Liver (tissue), 9 donors: ENCODE measurements around the gene SESTD1. TPM values are rescaled to one million over a fixed set of nuclear protein-coding genes. Genes with fewer than 3 reads are reported as not detected.

Experiments used
- DNase-seq: peaks from one replicate; pipeline ENCODE4 v3.0.0-alpha.2; 2017; ENCODE audit warnings: low spot score
- H3K27ac ChIP-seq, 2 donors: one replicate each; pipeline ENCODE4 v1.7.0; 2013; ENCODE audit warnings: inconsistent platforms in 2 of 2, low read length in 2 of 2, control low read depth in 1 of 2, low read depth in 1 of 2, mild to moderate bottlenecking in 1 of 2
- H3K27me3 ChIP-seq, 4 donors: one replicate each; pipeline versions ENCODE4 v1.6.1 to v1.7.0; 2013; ENCODE audit warnings: low read length in 3 of 4, inconsistent platforms in 1 of 4, mild to moderate bottlenecking in 1 of 4, moderate library complexity in 1 of 4; ENCODE audit not compliant: control insufficient read depth in 4 of 4, insufficient read depth in 4 of 4
- H3K36me3 ChIP-seq, 4 donors: one replicate each; pipeline versions ENCODE4 v1.6.1 to v1.7.0; 2013; ENCODE audit warnings: low read length in 3 of 4, mild to moderate bottlenecking in 3 of 4, low read depth in 1 of 4, moderate library complexity in 1 of 4; ENCODE audit not compliant: control insufficient read depth in 4 of 4, insufficient read depth in 3 of 4
- H3K4me1 ChIP-seq, 4 donors: one replicate each; pipeline versions ENCODE4 v1.6.1 to v1.7.0; 2013; ENCODE audit warnings: low read length in 3 of 4, mild to moderate bottlenecking in 3 of 4, moderate library complexity in 1 of 4; ENCODE audit not compliant: control insufficient read depth in 4 of 4, insufficient read depth in 4 of 4
- H3K4me3 ChIP-seq, 3 donors: one replicate each; pipeline versions ENCODE4 v1.6.1 to v1.7.0; 2013; ENCODE audit warnings: low read length in 3 of 3, control low read depth in 1 of 3, low read depth in 1 of 3, mild to moderate bottlenecking in 1 of 3
- H3K9ac ChIP-seq, 2 donors: one replicate each; pipeline ENCODE4 v1.7.0; 2013; ENCODE audit warnings: low read length in 2 of 2, mild to moderate bottlenecking in 2 of 2, moderate library complexity in 2 of 2, control low read depth in 1 of 2, low read depth in 1 of 2
- H3K9me3 ChIP-seq, 4 donors: one replicate each; pipeline versions ENCODE4 v1.6.1 to v1.7.0; 2013; ENCODE audit warnings: low read length in 3 of 4; ENCODE audit not compliant: control insufficient read depth in 4 of 4
- ATF3 ChIP-seq: IDR thresholded peaks from 2 replicates; pipeline ENCODE4 v1.6.1; 2016; ENCODE audit warnings: antibody characterized with exemption
- CTCF ChIP-seq: fragments of 150-350 bp; IDR thresholded peaks from 2 replicates; pipeline ENCODE4 v1.5.1; 2017; ENCODE audit warnings: improper control_type of control experiment, low read depth, low read length; ENCODE audit not compliant: missing input control
- EGR1 ChIP-seq, 2 donors: IDR thresholded peaks; 2 replicates each; pipeline ENCODE4 v1.6.1; 2016 to 2018; ENCODE audit warnings: antibody characterized with exemption in 2 of 2, low read depth in 2 of 2
- FOXA1 ChIP-seq: IDR thresholded peaks from 2 replicates; pipeline ENCODE4 v1.6.1; 2016; ENCODE audit warnings: antibody characterized with exemption
- FOXA2 ChIP-seq: IDR thresholded peaks from 2 replicates; pipeline ENCODE4 v1.6.1; 2016; ENCODE audit warnings: antibody characterized with exemption
- GABPA ChIP-seq, 2 donors: IDR thresholded peaks in 1 of 2; conservative IDR thresholded peaks in 1 of 2; 2 replicates each; pipeline ENCODE4 v1.6.1; 2016; ENCODE audit warnings: antibody characterized with exemption in 2 of 2, mild to moderate bottlenecking in 1 of 2, moderate library complexity in 1 of 2
- HNF4A ChIP-seq, 2 donors: conservative IDR thresholded peaks; 2 replicates each; pipeline ENCODE4 v1.6.1; 2016; ENCODE audit warnings: antibody characterized with exemption in 2 of 2, mild to moderate bottlenecking in 2 of 2
- HNF4G ChIP-seq: IDR thresholded peaks from 2 replicates; pipeline ENCODE4 v1.6.1; 2016; ENCODE audit warnings: antibody characterized with exemption
- JUND ChIP-seq, 2 donors: IDR thresholded peaks; 2 replicates each; pipeline ENCODE4 v1.6.1; 2016; ENCODE audit warnings: antibody characterized with exemption in 2 of 2
- MAX ChIP-seq: IDR thresholded peaks from 2 replicates; pipeline ENCODE4 v1.6.1; 2016; ENCODE audit warnings: antibody characterized with exemption
- NR2F2 ChIP-seq: IDR thresholded peaks from 2 replicates; pipeline ENCODE4 v1.6.1; 2016; ENCODE audit warnings: antibody characterized with exemption
- RAD21 ChIP-seq, 2 donors: IDR thresholded peaks; 2 replicates each; pipeline ENCODE4 v1.6.1; 2016; ENCODE audit warnings: antibody characterized with exemption in 2 of 2, mild to moderate bottlenecking in 2 of 2
- REST ChIP-seq: IDR thresholded peaks from 2 replicates; pipeline ENCODE4 v1.6.1; 2016; ENCODE audit warnings: antibody characterized with exemption, mild to moderate bottlenecking
- SP1 ChIP-seq: IDR thresholded peaks from 2 replicates; pipeline ENCODE4 v1.6.1; 2018; ENCODE audit warnings: antibody characterized with exemption, mild to moderate bottlenecking
- TAF1 ChIP-seq: conservative IDR thresholded peaks from 2 replicates; pipeline ENCODE4 v1.6.1; 2016; ENCODE audit warnings: antibody characterized with exemption, mild to moderate bottlenecking
- YY1 ChIP-seq: IDR thresholded peaks from 2 replicates; pipeline ENCODE4 v1.6.1; 2016; ENCODE audit warnings: antibody characterized with exemption, mild to moderate bottlenecking
- ZBTB33 ChIP-seq: IDR thresholded peaks from 2 replicates; pipeline ENCODE4 v1.6.1; 2016; ENCODE audit warnings: antibody characterized with exemption
- WGBS: extraction: QIAGEN DNeasy Blood & Tissue Kit; methylation state at CpG from one replicate; pipeline ENCODE4 v1.1.7; 2013; 5-methylcytosine and 5-hydroxymethylcytosine counted together
- polyA plus RNA-seq, 2 donors: library from polyadenylated mRNA; stranded (reverse) in 1 of 2; unstranded in 1 of 2; fragments of 200-250 nt in 1 of 2; fragments of >200 nt in 1 of 2; fragmentation: Nextera tagmentation in 1 of 2; extraction: Ambion mirVana in 1 of 2; gene quantifications; one replicate each; pipeline versions ENCODE4 v1.2.1 to v1.2.3, GENCODE V29; 2013 to 2015
- total RNA-seq, 2 donors: library from RNA; depleted of rRNA; stranded (reverse); fragments of >200 nt; gene quantifications; one replicate each; pipeline ENCODE4 v1.2.3, GENCODE V29; 2014
- donor health status: healthy.
- donor health status: healthy.
- donor health status: healthy.
- donor health status: healthy.
- donor health status: healthy.

SESTD1 gene
- total and polyA plus RNA-seq, 4 donors: 6.3 to 10.1 (median 7.4) TPM

GRCh38 chr2:179177694-179178093 lies 86.9 kb downstream of the SESTD1 start (continued):
- TF ChIP-seq CTCF (no peak), RAD21 (IDR thresholded peaks at IDR 0.05) (no peak), TAF1 (no peak)

- no peak overlapping the region for H3K4me3 ChIP-seq
- H3K36me3 ChIP-seq: peaks cover 0 to 5% (median 0%) of the 10 kb centered on the region in 4 donors
- peak; percentile 44 to 74 for TF ChIP-seq HNF4A (conservative IDR thresholded peaks at IDR 0.05)
- no peak for TF ChIP-seq EGR1 (IDR thresholded peaks at IDR 0.05; ENCODE audit: low read depth in 2 of 2)
- no peak overlapping the region for H3K27ac ChIP-seq
- H3K4me1 ChIP-seq: no peaks in the 10 kb centered on the region
- DNase-seq: no peak
- H3K27me3 ChIP-seq: no peaks in the 10 kb centered on the region
- WGBS: 44% methylated on average over 1 of the region's 1 CpG
- H3K9ac ChIP-seq: no peak overlapping the region
- H3K9me3 ChIP-seq: no peaks in the 10 kb centered on the region
These were observed 90.4 kb downstream of the SESTD1 start for GRCh38 chr2:179174240-179174639.

- 99% methylated on average over 2 of the region's 2 CpGs for WGBS
- DNase-seq: no peak
- H3K9ac ChIP-seq: no peak overlapping the region
- TF ChIP-seq CTCF (no peak), HNF4A (conservative IDR thresholded peaks at IDR 0.05) (no peak), YY1 (no peak), FOXA1 (no peak), REST (no peak), JUND (IDR thresholded peaks at IDR 0.05) (no peak), RAD21 (IDR thresholded peaks at IDR 0.05) (no peak), MAX (no peak), TAF1 (no peak), HNF4G (no peak), ATF3 (no peak), NR2F2 (no peak), GABPA (IDR thresholded peaks at IDR 0.05 in 1 of 2, conservative IDR thresholded peaks at IDR 0.05 in 1 of 2) (no peak), ZBTB33 (no peak), EGR1 (IDR thresholded peaks at IDR 0.05; ENCODE audit: low read depth in 2 of 2) (no peak), FOXA2 (no peak), SP1 (no peak)
- H3K4me1 ChIP-seq: no peaks in the 10 kb centered on the region
- H3K9me3 ChIP-seq: no peaks in the 10 kb centered on the region
- H3K4me3 ChIP-seq: no peak overlapping the region
- peaks cover 0 to 5% (median 0%) of the 10 kb centered on the region in 4 donors for H3K36me3 ChIP-seq
- H3K27me3 ChIP-seq: no peaks in the 10 kb centered on the region
- no peak overlapping the region for H3K27ac ChIP-seq
These were observed 91.7 kb downstream of the SESTD1 start for GRCh38 chr2:179172894-179173293.
